ENCODE data around the gene CDIPT.

Gene CDIPT

DNA sequence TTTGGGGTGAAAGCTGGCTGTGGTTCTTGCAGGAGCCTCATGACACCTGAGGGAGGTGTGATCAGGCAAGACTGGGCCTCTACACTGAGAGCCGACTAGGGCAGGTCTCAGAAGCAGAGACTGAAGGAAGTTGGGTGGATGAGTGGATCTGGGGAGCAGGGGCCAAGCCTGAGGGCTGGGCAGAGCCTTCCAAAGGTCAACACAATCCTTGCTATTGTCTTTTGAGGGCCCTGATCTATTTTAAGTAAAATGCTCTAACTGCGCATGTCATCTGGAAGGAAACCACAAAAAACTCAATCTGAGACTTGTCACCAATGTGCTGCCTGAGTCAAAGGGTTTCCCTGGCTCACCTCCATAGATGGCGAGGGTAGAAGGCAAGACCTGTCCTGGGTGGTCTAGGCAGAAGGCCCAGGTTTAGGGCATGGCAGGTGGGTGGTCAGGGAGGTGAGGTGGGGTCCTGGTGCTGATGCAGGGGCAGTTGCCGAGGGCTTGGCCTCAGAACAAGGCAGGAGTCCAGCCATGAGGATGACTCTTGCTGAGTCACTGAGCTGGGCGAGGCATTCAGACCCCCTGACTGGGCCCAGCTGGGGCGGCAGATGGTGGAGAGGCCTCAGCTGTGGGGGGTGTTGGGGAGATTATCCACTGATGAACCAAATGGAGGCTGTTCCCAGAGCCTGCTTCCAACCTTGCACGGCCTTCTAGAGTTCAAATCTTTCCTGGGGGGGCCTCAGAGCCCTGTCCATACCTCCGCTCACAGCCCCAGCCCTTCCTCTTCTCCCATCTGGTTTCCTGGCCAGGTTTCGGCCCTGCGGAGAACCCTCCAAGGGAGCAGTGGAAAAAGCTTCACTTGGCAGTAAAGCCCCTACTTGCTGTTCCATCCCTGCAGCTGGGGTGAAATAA is 37.6 kb downstream of the CDIPT start:
- peak; percentile 77 for DNase-seq (ENCODE audit: low spot score)

DNA sequence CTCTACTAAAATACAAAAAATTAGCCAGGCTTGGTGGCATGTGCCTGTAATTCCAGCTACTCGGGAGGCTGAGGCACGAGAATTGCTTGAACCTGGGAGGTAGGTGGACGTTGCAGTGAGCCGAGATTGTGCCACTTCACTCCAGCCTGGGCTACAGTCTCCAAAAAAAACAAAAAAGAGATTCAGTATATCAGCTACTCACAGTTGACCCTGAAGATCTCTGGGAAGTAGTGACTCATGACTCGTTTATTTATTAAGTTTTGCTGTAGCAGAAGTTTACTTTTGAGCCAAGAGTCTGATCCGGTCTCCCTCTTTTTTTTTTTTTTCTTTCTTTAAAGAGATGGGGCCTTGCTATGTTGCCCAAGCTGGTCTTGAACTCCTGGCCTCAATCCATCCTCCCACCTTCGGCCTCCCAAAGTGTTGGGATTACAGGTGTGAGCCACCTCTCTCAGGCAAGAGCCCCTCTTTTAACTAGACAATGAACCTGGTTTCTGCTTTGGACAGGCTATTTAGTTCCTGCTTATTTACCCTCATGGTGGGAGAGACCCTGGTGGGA is 38.4 kb downstream of the CDIPT start:
- no peak for DNase-seq (ENCODE audit: low spot score)

DNA sequence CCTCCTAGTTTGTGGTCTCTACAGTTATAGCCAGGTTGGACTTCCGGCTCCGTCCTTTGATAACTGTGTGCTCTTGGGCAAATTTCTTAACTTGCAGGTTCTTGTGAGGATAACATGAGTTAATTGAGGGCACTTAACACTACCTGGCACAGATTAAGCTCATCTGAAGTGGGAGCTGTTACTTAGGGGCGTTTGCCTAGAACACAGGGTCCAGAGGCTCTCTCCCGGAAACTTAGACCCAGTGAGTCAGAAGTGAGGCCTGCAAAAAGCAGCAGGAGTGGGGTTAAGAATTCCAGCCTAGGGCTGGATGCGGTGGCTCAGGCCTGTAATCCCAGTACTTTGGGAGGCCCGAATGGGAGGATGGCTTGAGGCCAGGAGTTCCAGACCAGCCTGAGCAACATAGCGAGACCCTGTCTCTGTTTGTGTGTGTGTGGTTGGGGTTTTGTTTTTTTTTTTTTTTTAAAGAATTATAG is 41.3 kb downstream of the CDIPT start:
- no peak for DNase-seq (ENCODE audit: low spot score)

DNA sequence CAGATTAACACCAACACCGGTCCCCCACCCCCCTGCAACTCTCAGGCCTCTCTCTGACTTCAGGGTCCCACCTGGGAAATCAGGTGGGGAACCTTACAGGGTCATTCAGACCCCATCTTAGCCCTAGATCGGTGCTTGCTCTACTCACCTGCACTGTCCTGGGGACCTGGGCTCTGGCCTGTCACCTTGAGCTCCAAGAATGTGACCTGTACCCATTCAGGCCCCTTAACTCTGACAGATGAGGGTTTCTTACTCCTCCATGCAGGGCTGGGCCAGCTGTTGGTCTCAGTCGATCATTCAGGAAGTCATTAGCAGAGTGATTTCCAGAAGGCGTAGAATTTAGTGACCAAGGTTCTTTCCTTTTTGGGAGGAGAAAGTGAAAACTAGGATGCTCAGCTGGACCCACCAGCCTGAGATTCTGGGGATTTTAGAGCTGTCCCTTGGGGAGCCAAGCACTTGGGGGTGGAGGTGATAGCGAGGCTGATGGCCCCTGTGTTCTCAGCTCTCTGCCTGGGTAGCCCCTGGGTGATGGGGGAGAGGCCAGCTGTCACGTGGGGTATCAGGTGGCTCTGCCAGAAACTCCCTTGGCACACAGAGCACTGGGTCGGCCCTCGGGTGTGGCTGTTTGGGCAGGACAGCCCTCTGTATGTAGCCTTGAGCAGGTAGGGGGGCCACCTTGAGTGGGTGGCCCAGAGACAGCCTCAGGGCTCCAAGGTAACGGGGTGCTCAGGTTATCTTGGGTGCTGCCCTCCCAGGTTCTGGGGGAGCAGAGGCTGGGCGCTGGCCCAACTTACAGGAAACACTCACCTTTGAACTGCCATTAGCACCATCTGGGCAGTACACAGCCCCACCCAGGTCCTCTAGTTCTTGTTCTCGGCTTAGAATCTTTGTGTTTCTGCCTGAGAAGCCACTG is 42.0 kb downstream of the CDIPT start:
- no peak for DNase-seq (ENCODE audit: low spot score)

DNA sequence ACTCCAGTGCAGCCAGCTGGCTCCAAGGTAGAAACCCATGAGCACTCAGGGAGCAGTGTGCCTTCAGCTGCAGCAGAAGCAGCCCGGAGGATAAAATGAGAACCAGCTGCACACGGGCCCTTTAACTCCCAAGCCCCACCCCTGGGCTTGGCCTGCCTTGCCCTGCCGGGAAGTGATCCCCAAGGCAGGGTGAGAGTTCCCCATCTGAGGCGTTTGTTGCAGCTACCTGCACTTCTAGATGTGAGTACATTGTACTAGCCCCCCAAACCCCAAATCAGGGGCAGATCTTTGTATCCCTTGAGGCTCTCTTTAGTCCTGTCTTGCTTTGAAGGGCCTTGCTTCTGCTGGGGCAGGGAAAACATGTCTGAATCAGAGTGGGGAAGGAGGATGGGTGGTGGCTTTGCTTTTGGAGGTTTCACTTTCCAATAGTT is 42.7 kb downstream of the CDIPT start, which contains the start of gene MVP:
MVP (plus strand) TSS at position 192 of the 431 bp plus-strand sequence. CDS start 10,088 bp downstream, outside the sequence.
- DNase-seq (ENCODE audit: low spot score), result no peak

DNA sequence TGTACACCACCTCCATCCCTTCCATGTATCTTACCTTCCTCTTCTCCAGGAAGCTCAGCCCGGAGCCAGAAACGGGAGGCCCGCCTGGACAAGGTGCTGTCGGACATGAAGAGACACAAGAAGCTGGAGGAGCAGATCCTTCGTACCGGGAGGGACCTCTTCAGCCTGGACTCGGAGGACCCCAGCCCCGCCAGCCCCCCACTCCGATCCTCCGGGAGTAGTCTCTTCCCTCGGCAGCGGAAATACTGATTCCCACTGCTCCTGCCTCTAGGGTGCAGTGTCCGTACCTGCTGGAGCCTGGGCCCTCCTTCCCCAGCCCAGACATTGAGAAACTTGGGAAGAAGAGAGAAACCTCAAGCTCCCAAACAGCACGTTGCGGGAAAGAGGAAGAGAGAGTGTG is 43.5 kb downstream of the CDIPT start:
- no peak for DNase-seq (ENCODE audit: low spot score)

DNA sequence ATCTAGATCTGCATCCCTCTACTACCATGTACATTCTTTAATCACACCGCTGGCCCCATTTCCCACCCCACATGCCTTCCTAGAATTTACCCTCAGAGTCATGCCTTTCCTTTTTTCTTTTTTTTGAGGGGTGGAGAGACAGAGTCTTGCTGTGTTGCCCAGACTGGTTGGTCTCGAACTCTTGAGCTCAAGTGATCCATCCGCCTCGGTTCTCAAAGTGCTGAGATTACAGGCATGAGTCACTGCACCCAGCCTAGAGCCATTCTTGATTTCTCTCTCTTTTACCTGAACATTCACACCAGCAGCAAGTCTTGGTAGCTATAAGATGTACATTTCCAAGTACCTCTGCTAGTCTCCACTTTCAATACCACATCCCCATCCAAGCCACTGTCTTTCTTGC is 44.9 kb downstream of the CDIPT start:
- no peak for DNase-seq (ENCODE audit: low spot score)

DNA sequence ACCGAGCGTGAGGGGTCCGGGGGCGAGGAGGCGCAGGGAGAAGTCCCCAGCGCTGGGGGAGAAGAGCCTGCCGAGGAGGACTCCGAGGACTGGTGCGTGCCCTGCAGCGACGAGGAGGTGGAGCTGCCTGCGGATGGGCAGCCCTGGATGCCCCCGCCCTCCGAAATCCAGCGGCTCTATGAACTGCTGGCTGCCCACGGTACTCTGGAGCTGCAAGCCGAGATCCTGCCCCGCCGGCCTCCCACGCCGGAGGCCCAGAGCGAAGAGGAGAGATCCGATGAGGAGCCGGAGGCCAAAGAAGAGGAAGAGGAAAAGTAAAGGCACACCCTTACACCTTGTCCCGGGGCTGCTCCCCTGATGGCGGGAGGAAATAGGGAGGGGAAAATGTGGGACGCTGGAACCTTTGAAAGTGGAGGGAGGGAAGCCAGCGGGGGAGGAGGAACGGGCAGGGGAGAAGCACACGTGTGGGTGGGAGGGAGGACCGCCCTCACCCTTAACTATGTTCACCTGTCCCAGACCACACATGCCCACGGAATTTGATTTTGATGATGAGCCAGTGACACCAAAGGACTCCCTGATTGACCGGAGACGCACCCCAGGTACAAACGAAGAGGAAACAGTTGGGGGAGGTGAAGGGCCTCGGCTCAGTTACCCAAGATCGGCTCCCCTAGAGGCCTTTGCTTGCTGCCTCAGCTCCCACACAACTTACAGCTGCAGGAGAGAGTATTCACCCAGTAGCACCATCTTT is 46.2 kb downstream of the CDIPT start:
- DNase-seq (ENCODE audit: low spot score), result no peak

DNA sequence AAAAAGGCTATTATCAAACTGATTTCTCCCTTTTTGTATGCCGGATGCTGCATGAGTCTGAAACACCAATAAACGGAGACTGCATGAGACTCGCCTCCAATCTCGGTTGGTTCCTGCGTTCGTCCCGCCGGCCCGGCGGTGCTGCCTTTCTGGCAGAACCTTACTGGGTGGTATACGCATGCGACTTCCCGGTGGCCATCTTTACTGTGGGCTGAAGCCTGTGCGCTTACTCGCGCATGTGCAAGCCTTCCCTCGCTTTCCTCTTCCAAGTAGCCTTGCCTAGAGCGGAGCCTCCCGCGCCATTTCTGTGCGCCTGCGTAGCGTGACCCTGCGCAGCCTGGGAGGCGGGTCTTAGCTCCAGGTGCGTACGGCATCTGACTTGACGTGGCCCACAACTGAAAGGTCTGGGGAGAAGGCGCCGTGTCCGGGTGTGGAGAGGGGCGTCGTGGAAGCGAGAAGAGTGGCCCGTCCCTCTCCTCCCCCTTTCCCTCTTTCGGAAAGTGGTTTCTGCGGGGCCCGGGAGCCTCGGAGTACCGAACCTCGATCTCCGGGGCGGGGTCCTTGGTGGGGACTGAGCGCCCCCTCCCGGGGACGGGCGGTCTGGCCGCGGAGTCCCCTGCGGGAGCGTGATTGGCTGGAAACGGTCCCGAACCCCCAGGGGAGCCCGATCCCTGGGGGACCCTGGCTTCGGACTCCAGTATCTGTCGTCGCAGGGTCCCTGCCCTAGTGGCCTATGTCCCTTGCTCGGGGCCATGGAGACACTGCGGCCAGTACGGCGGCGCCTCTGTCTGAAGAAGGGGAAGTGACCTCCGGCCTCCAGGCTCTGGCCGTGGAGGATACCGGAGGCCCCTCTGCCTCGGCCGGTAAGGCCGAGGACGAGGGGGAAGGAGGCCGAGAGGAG is 47.0 kb downstream of the CDIPT start, which contains the start of gene PAGR1:
PAGR1 (plus strand) TSS at position 360 of the 901 bp plus-strand sequence; CDS start at position 734, 374 bp downstream.
- DNase-seq (ENCODE audit: low spot score), result peak; percentile 99

DNA sequence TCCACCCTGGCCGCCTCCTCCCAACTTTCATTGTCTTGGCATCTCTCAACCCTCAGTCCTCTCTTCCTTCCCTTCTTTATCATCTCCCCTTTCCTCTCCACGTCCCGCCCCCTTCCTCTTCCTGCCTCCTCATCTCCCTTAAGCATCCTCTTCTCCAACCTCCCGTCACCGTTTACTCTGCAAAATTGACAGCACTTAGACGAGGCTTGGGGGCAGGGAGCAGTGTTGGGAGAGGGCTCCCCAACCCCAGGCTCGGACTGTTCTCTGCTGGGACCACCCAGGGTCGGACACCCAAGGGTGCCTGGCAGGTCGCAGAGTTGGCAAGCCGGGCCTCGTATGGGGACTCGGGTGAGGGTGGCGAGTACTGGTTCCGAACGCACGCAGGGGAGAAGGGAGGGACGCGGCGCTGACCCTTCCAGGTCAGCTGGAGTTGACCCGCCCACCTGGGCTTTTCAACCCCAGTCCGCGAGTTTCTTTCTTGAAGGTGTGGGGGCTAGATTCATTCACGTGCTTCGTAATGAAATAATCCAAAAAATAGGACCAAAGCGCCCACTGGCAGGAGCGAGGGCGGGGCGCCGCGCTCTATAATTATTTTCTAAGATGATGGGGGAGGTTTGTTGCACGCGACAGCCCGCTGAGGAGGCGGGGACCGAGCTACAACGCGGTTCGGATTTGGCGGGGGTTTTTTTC is 47.8 kb downstream of the CDIPT start:
- DNase-seq (ENCODE audit: low spot score), result no peak

DNA sequence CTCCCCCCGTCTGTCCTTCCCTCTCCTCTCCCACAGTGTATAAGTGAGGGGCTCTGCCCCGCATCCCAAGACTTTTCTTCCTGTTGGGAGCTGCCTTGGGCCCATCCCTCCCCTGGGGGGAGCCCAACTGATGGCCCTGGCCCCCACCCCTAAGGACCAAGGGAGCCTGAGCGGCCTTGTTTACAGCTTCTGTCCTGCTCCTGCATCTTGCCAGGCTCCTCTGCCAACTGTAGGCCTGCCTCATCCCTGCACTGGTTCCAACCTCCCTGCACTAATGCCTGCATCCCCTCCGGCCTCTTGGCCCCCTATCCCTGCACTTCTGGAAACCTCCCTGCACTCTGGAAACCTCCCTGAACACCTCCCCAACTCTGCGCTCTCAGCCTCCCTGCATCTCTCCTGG is 48.4 kb downstream of the CDIPT start:
- no peak for DNase-seq (ENCODE audit: low spot score)

DNA sequence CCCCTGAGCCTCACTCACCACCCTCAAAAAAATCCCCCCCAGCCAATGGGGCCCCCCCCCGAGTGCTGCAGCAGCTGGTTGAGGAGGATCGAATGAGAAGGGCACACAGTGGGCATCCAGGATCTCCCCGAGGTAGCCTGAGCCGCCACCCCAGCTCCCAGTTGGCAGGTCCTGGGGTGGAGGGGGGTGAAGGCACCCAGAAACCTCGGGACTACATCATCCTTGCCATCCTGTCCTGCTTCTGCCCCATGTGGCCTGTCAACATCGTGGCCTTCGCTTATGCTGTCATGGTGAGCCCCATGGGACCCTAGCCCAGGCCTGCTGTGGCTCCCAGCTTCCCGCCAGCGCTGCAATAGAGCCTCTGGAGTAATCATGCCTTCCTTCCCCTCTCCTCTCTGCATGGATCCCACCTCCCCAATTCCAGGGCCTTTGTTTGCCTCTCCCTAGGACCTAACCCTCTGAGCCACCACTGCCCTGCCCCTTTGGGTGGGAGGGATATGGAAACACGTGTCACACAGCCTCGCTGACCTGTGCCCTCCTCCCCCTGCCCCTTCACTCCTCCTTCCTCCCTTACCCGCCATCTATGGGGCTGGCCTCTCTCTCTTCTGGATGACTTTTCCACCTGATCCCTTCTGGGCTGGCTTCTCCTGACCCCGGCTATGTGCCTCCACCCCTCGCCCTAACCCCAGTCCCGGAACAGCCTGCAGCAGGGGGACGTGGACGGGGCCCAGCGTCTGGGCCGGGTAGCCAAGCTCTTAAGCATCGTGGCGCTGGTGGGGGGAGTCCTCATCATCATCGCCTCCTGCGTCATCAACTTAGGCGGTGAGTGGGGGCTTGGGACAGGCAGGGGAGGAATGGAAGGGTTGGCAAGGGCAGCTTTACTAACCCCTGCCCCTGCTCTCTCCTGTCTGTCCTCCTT is 49.1 kb downstream of the CDIPT start:
- no peak for DNase-seq (ENCODE audit: low spot score)

DNA sequence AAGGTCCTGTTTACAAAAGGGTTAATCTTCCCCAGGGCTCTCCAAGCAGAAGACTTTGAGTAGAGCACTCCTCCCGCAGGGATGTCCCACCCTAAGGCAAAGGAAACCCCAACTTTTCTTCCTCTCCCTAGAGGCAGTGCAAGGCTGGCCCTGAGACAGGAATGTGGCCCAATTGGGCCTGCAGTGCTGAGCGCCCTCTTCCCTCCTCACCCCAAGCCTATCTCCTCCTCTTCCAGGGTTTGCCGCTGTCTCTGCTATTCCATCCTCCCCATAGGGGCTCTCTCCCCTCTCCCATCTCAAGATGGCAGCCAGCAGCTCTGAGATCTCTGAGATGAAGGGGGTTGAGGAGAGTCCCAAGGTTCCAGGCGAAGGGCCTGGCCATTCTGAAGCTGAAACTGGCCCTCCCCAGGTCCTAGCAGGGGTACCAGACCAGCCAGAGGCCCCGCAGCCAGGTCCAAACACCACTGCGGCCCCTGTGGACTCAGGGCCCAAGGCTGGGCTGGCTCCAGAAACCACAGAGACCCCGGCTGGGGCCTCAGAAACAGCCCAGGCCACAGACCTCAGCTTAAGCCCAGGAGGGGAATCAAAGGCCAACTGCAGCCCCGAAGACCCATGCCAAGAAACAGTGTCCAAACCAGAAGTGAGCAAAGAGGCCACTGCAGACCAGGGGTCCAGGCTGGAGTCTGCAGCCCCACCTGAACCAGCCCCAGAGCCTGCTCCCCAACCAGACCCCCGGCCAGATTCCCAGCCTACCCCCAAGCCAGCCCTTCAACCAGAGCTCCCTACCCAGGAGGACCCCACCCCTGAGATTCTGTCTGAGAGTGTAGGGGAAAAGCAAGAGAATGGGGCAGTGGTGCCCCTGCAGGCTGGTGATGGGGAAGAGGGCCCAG is 50.0 kb downstream of the CDIPT start:
- DNase-seq (ENCODE audit: low spot score), result no peak

DNA sequence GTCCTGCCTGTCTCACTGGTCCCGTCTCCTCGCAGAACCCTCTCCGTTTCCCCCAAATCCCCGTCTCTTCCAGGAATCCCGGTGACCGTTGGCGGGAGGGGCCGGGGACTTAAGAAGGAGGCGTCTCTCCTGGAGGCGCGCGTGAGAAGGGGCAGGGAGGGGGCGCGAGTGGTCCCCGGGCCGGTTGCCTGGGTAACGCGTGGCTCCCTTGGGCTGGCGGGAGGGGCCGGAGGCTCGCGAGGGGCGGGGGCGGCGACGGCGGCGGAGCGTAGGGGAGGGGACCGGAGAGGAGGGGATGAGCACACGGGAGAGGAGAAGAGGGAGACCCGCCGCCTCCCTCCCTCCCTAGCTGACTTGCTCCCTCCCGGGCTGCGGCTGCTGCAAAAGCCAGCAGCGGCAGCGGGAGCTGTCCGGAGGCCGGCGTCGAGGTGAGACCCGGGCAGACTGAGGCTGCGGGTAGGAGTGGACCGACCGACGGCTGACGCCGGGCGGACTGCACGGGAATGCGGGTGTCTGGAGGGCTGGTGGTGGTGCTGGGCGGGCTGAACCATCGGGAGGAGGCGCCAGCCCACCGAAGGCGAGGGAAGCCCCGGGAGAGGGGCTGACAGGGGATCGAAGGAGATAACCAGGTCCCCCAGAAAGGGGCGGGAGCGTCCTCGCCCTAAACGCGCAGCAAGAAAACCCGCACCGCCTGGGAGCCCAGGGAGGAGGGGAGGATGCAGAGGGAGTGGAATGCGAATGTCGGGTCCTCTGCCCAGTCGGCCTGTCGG is 50.9 kb downstream of the CDIPT start, which contains the start of gene PRRT2:
PRRT2 (plus strand) TSS at position 298 of the 770 bp plus-strand sequence. CDS start 862 bp downstream, outside the sequence.
- peak; percentile 70 for DNase-seq (ENCODE audit: low spot score)

DNA sequence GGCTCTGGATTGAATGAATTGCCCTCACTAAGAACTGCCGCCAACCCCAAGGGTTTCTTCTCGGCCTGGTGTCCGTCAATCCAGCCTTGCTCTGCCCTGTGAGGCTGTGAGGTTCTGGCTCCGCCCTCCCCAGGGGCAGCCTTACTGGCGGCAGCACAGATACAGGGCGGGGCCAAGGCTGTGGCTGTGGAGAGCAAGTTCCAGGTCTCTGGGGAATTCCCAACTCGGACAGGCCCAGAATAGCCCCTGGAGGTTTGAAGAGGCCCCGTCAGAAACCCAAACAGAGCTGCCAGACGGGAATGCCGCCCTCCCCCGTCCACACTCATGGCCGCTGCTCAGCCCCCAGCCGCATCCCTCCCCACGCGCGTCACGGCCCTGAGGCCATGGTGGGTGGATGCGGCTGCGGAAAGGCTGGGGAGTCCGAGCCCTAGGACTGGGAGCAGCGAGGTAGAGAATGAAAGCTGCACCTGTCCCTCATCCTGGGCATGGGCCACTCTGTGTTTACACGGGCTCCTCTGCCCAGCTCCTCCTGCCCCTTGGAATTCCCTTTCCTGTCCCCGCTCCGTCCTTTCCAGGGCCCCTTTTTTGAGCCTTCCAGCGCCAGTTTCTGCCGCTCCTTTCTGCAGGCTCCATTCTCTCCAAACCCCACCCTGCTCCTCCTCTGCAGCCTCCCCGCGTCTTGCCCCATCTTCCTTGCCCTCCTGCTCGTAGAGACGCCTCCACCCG is 51.7 kb downstream of the CDIPT start:
- peak; percentile 96 for DNase-seq (ENCODE audit: low spot score)

DNA sequence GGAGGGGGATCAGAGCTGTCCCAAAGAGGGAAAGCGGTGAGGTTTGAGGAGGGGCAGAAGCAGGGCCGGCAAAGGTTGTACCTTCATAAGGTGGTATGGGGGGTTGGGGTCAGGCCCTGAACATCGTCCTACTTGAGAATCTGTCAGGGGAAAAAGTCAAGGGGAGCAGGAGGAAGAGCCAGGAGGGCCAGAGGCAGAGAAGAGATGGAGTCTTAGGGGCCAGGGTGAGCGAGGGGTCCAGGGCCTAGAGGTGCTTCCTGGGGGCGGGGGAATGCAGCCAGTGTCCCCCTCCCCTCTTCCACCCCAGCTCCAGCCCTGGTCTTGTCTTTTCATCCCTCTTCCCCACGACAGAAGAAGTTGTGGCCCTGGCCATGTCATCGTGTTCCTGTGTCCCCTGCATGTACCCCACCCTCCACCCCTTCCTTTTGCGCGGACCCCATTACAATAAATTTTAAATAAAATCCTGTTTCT is 52.3 kb downstream of the CDIPT start:
- DNase-seq (ENCODE audit: low spot score), result no peak

Measured in putamen (tissue), 1 donor.